ENCODE data around the gene MELTF.

Gene MELTF

GRCh38 chr3:197008436-197009209, 21.0 kb downstream of the MELTF start:
- DNase-seq: no peak

GRCh38 chr3:197007953-197008352, 21.7 kb downstream of the MELTF start:
- no peak for DNase-seq

- DNase-seq: no peak
Observed at GRCh38 chr3:197007296-197007940, 22.2 kb downstream of the MELTF start.

- DNase-seq: no peak
Observed at GRCh38 chr3:197006860-197007259, 22.8 kb downstream of the MELTF start.

- no peak for DNase-seq
Observed at GRCh38 chr3:197006446-197006845, 23.2 kb downstream of the MELTF start.

GRCh38 chr3:197003461-197004385, 25.9 kb downstream of the MELTF start:
- no peak for DNase-seq

GRCh38 chr3:197002701-197003454, 26.7 kb downstream of the MELTF start:
- DNase-seq: peak; percentile 73 to 75

GRCh38 chr3:197001972-197002700, 27.5 kb downstream of the MELTF start:
- DNase-seq: no peak

- no peak for DNase-seq
Observed at GRCh38 chr3:197001106-197001971, 28.3 kb downstream of the MELTF start.

- DNase-seq: no peak
Observed at GRCh38 chr3:197000211-197000610, 29.4 kb downstream of the MELTF start.

GRCh38 chr3:196998966-196999760, 30.5 kb downstream of the MELTF start:
- DNase-seq: no peak

- no peak for DNase-seq
Observed at GRCh38 chr3:196997311-196997710, 32.3 kb downstream of the MELTF start.

- no peak for DNase-seq
Observed at GRCh38 chr3:196996454-196997265, 33.0 kb downstream of the MELTF start.

- no peak for DNase-seq
Observed at GRCh38 chr3:196995646-196996355, 33.8 kb downstream of the MELTF start.

GRCh38 chr3:196995027-196995426, 34.6 kb downstream of the MELTF start:
- no peak for DNase-seq

- no peak for DNase-seq
Observed at GRCh38 chr3:196994056-196994455, 35.6 kb downstream of the MELTF start.

- no peak for DNase-seq
Observed at GRCh38 chr3:196992461-196993065, 37.1 kb downstream of the MELTF start.

Data from NCI-H1930 (cell line).